ENCODE results near the gene RNF144B. TPM values are rescaled to one million over a fixed set of nuclear protein-coding genes. Genes with fewer than 3 reads are reported as not detected.

The RNF144B gene
- total and polyA plus RNA-seq, 9 of the 15 experiments (the other 6 are each of a cell fraction or from before 2014, with no cell fraction given), result 0.01 TPM; not detected in 8

- Histone ChIP-seq H3K9ac (ENCODE audit: insufficient read depth in 1 of 2, low read depth in 2 of 2, low read length in 2 of 2) (no peak overlapping the region), H3K4me1 (replicated peaks in 1 of 2; ENCODE audit: control insufficient read depth in 2 of 2, insufficient read depth in 2 of 2, low read length in 2 of 2) (peaks cover 0 to 5% of the 10 kb centered on the region in 2 experiments; a peak in 2 of 5 replicates), H3K79me2 (ENCODE audit: control insufficient read depth, insufficient read depth, low read length) (no peaks in the 10 kb centered on the region), H4K20me1 (replicated peaks; ENCODE audit: control insufficient read depth, insufficient read depth, low read length) (no peaks in the 10 kb centered on the region; the same call in 1 of the 2 replicates), H3K27me3 (ENCODE audit: control insufficient read depth in 2 of 2, insufficient read depth in 2 of 2, low read length in 2 of 2) (peaks cover 19 to 30% of the 10 kb centered on the region in 2 experiments), H2AFZ (ENCODE audit: low read depth, low read length) (no peak overlapping the region), H3K9me3 (replicated peaks; ENCODE audit: control insufficient read depth, insufficient read depth, low read depth, low read length) (no peaks in the 10 kb centered on the region), H3K36me3 (ENCODE audit: control insufficient read depth, insufficient read depth, low read length) (no peaks in the 10 kb centered on the region), H3K9me1 (ENCODE audit: control insufficient read depth, insufficient read depth, low read length) (no peaks in the 10 kb centered on the region), H3K4me2 (ENCODE audit: insufficient read depth, low read length) (no peak overlapping the region), H3K27ac (ENCODE audit: extremely low read depth, low read depth, low read length) (no peak overlapping the region), H3K4me3 (no peak overlapping the region)
- no peak for ATAC-seq
- FAIRE-seq, result no peak
- intact Hi-C loops (cut with micrococcal nuclease), result no loop called here
- no peak for DNase-seq (ENCODE audit: extremely low read depth in 1 of 4, low spot score in 3 of 4)
- POLR2A ChIA-PET, result no interaction called here
- no TSS peak for BruUV-seq (replicated peaks)
- TF ChIP-seq CBX2 (IDR thresholded peaks at IDR 0.05; ENCODE audit: insufficient read depth, low read length, poor library complexity, severe bottlenecking) (no peak), MTA3 (IDR thresholded peaks at IDR 0.05; ENCODE audit: borderline replicate concordance) (no peak), SP1 (CRISPR knock-in tag; IDR thresholded peaks at IDR 0.05) (no peak), ZNF639 (CRISPR knock-in tag; conservative IDR thresholded peaks at IDR 0.05 in 1 of 2, IDR thresholded peaks at IDR 0.05 in 1 of 2) (no peak), ZBTB34 (CRISPR knock-in tag; IDR thresholded peaks at IDR 0.05) (no peak), TBP (optimal IDR thresholded peaks at IDR 0.05; ENCODE audit: low read depth, low read length) (no peak), ZNF79 (CRISPR knock-in tag; IDR thresholded peaks at IDR 0.05; ENCODE audit: low read depth) (no peak)
- in situ Hi-C loops (cut with MboI), result no loop called here
- CTCF ChIA-PET (ENCODE audit: low intra/inter-chr PET ratio), result no interaction called here
- WGBS (ENCODE audit: insufficient coverage, low coverage, missing lambda C conversion rate), result 0% methylated on average over 2 of the region's 2 CpGs
These were observed 2.3 kb downstream of the RNF144B start for GRCh38 chr6:18389479-18389878.

All from K562 (cell line).